Endodermal cell (in vitro differentiated cells): ENCODE measurements around the gene NFKBIB. TPM values are rescaled to one million over a fixed set of nuclear protein-coding genes. Genes with fewer than 3 reads are reported as not detected.
"Not testable (repeated sequence)": the region's sequence is repeated elsewhere in the genome, so short reads cannot be mapped to it uniquely, and the experiment has no call there.

Source experiments
- DNase-seq: peaks from one replicate; pipeline ENCODE4 v3.0.0-alpha.2; 2017
- H3K27ac ChIP-seq: 2 replicates; pipeline ENCODE4 v1.5.1; 2013; ENCODE audit warnings: mild to moderate bottlenecking, low read depth, low read length, moderate library complexity
- H3K27me3 ChIP-seq: 2 replicates; pipeline ENCODE4 v1.6.1; 2013; ENCODE audit warnings: mild to moderate bottlenecking, low read length, moderate library complexity; ENCODE audit not compliant: insufficient read depth, control insufficient read depth, poor library complexity, severe bottlenecking
- H3K36me3 ChIP-seq: 2 replicates; pipeline ENCODE4 v1.7.0; 2013; ENCODE audit warnings: mild to moderate bottlenecking, low read length, moderate library complexity; ENCODE audit not compliant: control insufficient read depth, insufficient read depth
- H3K4me1 ChIP-seq: one replicate; pipeline ENCODE4 v1.7.0; 2013; ENCODE audit warnings: low read length; ENCODE audit not compliant: control insufficient read depth, insufficient read depth
- H3K4me3 ChIP-seq: 2 replicates; pipeline ENCODE4 v1.5.1; 2013; ENCODE audit warnings: mild to moderate bottlenecking, low read length, moderate library complexity
- H3K9ac ChIP-seq: 2 replicates; pipeline ENCODE4 v1.6.1; 2013; ENCODE audit warnings: mild to moderate bottlenecking, low read length, moderate library complexity; ENCODE audit not compliant: poor library complexity, severe bottlenecking; ENCODE audit errors: extremely low read depth
- H3K9me3 ChIP-seq: 2 replicates; pipeline ENCODE4 v1.6.1; 2013; ENCODE audit warnings: mild to moderate bottlenecking, low read length, moderate library complexity; ENCODE audit not compliant: control insufficient read depth
- H3K27ac Mint-ChIP-seq: 2 replicates; pipeline ENCODE4 v1.8.0; 2020; ENCODE audit warnings: mixed read lengths
- H3K27me3 Mint-ChIP-seq: 2 replicates; pipeline ENCODE4 v1.8.0; 2021; ENCODE audit warnings: mild to moderate bottlenecking, mixed read lengths; ENCODE audit not compliant: insufficient read depth
- H3K36me3 Mint-ChIP-seq: 2 replicates; pipeline ENCODE4 v1.8.0; 2020; ENCODE audit warnings: low read depth, mixed read lengths
- H3K4me1 Mint-ChIP-seq: 2 replicates; pipeline ENCODE4 v1.8.0; 2020; ENCODE audit warnings: mixed read lengths
- H3K4me3 Mint-ChIP-seq: 2 replicates; pipeline ENCODE4 v1.8.0; 2020; ENCODE audit warnings: mild to moderate bottlenecking, moderate library complexity, mixed read lengths
- H3K9me3 Mint-ChIP-seq: 2 replicates; pipeline ENCODE4 v1.8.0; 2020; ENCODE audit warnings: mild to moderate bottlenecking, mixed read lengths
- CTCF ChIP-seq: fragments of 200-600 bp; sonication (generic); conservative IDR thresholded peaks from 2 replicates; pipeline ENCODE4 v1.5.0; 2021; ENCODE audit warnings: antibody characterized with exemption, mild to moderate bottlenecking
- WGBS, 2 experiments: methylation state at CpG; one replicate each; pipeline versions ENCODE4 v1.1.5 to v1.1.7; 2013; ENCODE audit warnings: missing lambda C conversion rate in 2 of 2, mixed read lengths in 1 of 2; ENCODE audit not compliant: insufficient coverage in 1 of 2, insufficient read length in 1 of 2; 5-methylcytosine and 5-hydroxymethylcytosine counted together
- total RNA-seq, 2 donors: library from RNA; stranded (reverse); fragmentation: NEBNext Ultra II Directional in 1 of 2; extraction: Animal tissue kit (Norgen Biotek cat#: 25700) in 1 of 2; gene quantifications; 2 replicates in 1 of 2; 3 replicates in 1 of 2; pipeline ENCODE4 v1.2.1, GENCODE V29; 2021

The NFKBIB gene
- total RNA-seq, 2 donors from 2014 or later = 20.7 to 24.3 TPM

GRCh38 chr19:38880076-38880881, 19.5 kb upstream of the NFKBIB start:
- Mint-ChIP-seq H3K4me1 (no peaks in the 10 kb centered on the region), H3K4me3 (no peak overlapping the region), H3K36me3 (no peaks in the 10 kb centered on the region), H3K9me3 (no peaks in the 10 kb centered on the region), H3K27me3 (no peaks in the 10 kb centered on the region), H3K27ac (no peak overlapping the region)
- no peaks in the 10 kb centered on the region for H3K27me3 ChIP-seq
- DNase-seq = peak; percentile 52
- 88 to 91% methylated on average over 11 to 18 of the region's 19 CpGs for WGBS, 2 experiments
- H3K9me3 ChIP-seq = no peaks in the 10 kb centered on the region
- no peak overlapping the region for H3K4me3 ChIP-seq
- no peaks in the 10 kb centered on the region for H3K4me1 ChIP-seq
- no peak overlapping the region for H3K27ac ChIP-seq
- TF ChIP-seq CTCF = no peak
- H3K36me3 ChIP-seq = no peaks in the 10 kb centered on the region
- no peak overlapping the region for H3K9ac ChIP-seq

DNA sequence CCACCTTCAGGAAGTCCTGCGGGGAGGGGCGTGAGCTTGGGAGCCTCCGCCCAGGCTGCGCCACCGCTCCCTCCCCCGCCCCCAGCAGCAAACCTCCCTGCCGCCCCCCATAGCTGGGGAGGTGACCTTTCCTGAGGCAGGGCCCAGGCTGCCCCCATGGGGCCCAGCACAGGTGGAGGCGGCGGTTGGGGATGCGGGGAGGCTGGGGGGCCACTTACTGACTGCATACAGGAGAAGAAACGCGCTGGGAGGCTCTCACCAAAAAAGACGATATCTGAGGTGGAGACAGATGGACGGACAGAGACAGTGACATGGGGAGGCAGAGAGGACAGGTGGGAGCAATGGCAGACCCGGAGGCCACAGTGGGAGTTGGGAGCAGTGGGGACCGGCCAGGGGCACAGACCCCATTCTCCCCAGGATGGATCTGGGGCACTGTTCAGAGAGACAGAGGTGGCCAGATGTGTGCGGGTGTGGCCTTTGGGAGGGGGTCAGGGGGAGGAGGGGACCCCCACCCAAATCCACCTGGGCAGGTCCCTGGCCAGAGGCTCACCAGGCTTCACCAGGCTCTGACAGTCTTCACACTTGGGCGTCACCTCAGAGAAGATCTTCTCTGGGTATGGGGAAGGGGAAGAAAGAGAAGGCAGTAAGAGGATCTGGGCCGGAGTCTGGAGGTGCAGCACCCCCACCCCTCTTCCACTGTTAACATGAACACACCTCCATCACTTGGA, 18.7 kb upstream of the NFKBIB start:
- H3K4me1 ChIP-seq = no peaks in the 10 kb centered on the region
- Mint-ChIP-seq H3K36me3 (no peaks in the 10 kb centered on the region), H3K4me1 (no peaks in the 10 kb centered on the region), H3K27ac (no peak overlapping the region), H3K27me3 (no peaks in the 10 kb centered on the region), H3K9me3 (no peaks in the 10 kb centered on the region), H3K4me3 (no peak overlapping the region)
- no peaks in the 10 kb centered on the region for H3K27me3 ChIP-seq
- no peaks in the 10 kb centered on the region for H3K9me3 ChIP-seq
- peak; percentile 35 for DNase-seq
- H3K27ac ChIP-seq = no peak overlapping the region
- H3K4me3 ChIP-seq = no peak overlapping the region
- TF ChIP-seq CTCF = no peak
- no peak overlapping the region for H3K9ac ChIP-seq
- 88 to 92% methylated on average over 8 to 18 of the region's 19 CpGs for WGBS, 2 experiments
- H3K36me3 ChIP-seq = no peaks in the 10 kb centered on the region

- H3K4me3 Mint-ChIP-seq = no peak overlapping the region
- Histone ChIP-seq H3K27me3 (no peaks in the 10 kb centered on the region), H3K4me3 (no peak overlapping the region), H3K9me3 (no peaks in the 10 kb centered on the region), H3K4me1 (no peaks in the 10 kb centered on the region), H3K36me3 (peaks cover 2% of the 10 kb centered on the region), H3K27ac (no peak overlapping the region), H3K9ac (no peak overlapping the region)
- H3K9me3 Mint-ChIP-seq = no peaks in the 10 kb centered on the region
- H3K27me3 Mint-ChIP-seq = no peaks in the 10 kb centered on the region
- no peaks in the 10 kb centered on the region for H3K36me3 Mint-ChIP-seq
- TF ChIP-seq CTCF = no peak
- H3K4me1 Mint-ChIP-seq = no peaks in the 10 kb centered on the region
- no peak overlapping the region for H3K27ac Mint-ChIP-seq
- no peak for DNase-seq
- 92 to 97% methylated on average over 2 to 9 of the region's 9 CpGs for WGBS, 2 experiments
Observed at GRCh38 chr19:38883286-38883685, 16.5 kb upstream of the NFKBIB start.

- not testable (repeated sequence) for H3K4me1 Mint-ChIP-seq, H3K27ac ChIP-seq, H3K9me3 ChIP-seq, H3K36me3 Mint-ChIP-seq, H3K4me1 ChIP-seq, DNase-seq, H3K27me3 ChIP-seq, H3K4me3 Mint-ChIP-seq, H3K27ac Mint-ChIP-seq, H3K9ac ChIP-seq, H3K9me3 Mint-ChIP-seq, H3K27me3 Mint-ChIP-seq, H3K4me3 ChIP-seq
- WGBS, 2 experiments = 94% methylated on average over 3 of the region's 3 CpGs
- H3K36me3 ChIP-seq = peaks cover 11% of the 10 kb centered on the region
Observed at GRCh38 chr19:38884691-38885090, 15.1 kb upstream of the NFKBIB start.
